ENCODE measurements around the gene TNFRSF18. TPM values are rescaled to one million over a fixed set of nuclear protein-coding genes. Genes with fewer than 3 reads are reported as not detected.
A peak's percentile ranks its signal among the peaks of the same experiment; 100 is the strongest.

The TNFRSF18 gene
- total RNA-seq, 1 donor from 2014 or later = 3.0 TPM

DNA sequence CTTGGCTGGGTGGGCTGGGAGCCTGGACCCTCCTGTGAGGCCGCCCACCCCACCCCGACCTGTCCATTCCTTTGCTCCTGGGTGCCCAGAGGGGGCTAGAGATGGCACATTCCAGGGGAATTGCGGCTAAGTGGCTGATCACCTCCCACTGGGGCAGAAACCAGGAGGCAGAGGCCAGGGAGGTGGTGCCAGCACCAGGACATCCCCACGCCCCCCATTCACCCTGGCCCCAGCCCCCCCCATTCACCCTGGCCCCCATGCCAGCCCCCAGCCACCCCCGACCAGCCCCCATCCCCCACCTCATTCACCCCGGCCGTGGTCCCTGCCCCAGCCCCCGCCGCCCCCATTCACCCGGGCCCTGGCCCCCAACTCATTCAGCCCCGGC lies 33.9 kb upstream of the TNFRSF18 start:
- Mint-ChIP-seq H3K9me3 (ENCODE audit: unreplicated experiment) (no peaks in the 10 kb centered on the region), H3K36me3 (ENCODE audit: unreplicated experiment) (no peaks in the 10 kb centered on the region), H3K27me3 (ENCODE audit: unreplicated experiment) (peaks cover 2% of the 10 kb centered on the region), H3K4me3 (ENCODE audit: unreplicated experiment) (no peak overlapping the region), H3K27ac (ENCODE audit: unreplicated experiment) (no peak overlapping the region), H3K4me1 (ENCODE audit: low read depth, unreplicated experiment) (peaks cover 2% of the 10 kb centered on the region)
- DNase-seq = no peak
- TF ChIP-seq, protein P1, sequence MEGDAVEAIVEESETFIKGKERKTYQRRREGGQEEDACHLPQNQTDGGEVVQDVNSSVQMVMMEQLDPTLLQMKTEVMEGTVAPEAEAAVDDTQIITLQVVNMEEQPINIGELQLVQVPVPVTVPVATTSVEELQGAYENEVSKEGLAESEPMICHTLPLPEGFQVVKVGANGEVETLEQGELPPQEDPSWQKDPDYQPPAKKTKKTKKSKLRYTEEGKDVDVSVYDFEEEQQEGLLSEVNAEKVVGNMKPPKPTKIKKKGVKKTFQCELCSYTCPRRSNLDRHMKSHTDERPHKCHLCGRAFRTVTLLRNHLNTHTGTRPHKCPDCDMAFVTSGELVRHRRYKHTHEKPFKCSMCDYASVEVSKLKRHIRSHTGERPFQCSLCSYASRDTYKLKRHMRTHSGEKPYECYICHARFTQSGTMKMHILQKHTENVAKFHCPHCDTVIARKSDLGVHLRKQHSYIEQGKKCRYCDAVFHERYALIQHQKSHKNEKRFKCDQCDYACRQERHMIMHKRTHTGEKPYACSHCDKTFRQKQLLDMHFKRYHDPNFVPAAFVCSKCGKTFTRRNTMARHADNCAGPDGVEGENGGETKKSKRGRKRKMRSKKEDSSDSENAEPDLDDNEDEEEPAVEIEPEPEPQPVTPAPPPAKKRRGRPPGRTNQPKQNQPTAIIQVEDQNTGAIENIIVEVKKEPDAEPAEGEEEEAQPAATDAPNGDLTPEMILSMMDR (IDR thresholded peaks at IDR 0.05; ENCODE audit: partially characterized antibody, unreplicated experiment) = no peak

DNA sequence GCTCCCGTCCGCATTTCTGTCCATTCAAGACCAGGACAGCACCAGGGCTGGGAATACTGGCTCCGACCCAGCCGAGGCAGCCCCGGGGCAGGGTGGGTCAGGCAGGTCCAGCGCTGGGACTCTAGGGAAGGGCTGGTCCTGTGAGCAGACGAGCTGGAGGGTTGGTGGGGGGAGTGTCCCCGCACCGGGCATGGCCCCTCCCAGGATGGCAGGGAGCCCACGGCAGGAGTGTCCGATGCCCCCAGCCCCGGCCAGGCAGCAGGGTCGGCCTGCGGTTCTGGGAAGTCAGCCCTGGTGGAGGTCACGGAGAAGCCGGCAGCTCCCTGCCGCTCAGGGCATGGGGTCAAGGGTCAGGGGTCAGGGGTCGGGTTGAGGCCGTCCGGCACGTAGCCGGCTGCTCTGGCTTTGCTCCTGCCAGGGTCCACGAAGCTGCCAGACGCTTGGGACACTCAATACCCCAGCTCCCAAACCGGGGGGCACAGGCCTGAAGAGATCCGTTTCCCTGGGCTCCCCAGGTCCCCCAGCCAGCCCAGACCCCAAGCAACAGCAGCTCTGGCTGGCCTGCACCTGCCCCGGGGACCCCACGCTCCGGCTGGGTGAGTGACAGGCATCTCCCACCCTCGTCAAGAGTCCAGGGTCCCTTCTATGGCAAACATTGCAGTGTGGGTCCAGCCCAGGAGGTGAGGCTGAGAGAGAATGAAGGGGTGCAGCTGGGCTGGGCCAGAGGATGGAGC lies 33.4 kb upstream of the TNFRSF18 start:
- Mint-ChIP-seq H3K27me3 (ENCODE audit: unreplicated experiment) (peaks cover 2% of the 10 kb centered on the region), H3K36me3 (ENCODE audit: unreplicated experiment) (no peaks in the 10 kb centered on the region), H3K4me3 (ENCODE audit: unreplicated experiment) (no peak overlapping the region), H3K9me3 (ENCODE audit: unreplicated experiment) (no peaks in the 10 kb centered on the region), H3K27ac (ENCODE audit: unreplicated experiment) (no peak overlapping the region), H3K4me1 (ENCODE audit: low read depth, unreplicated experiment) (peaks cover 2% of the 10 kb centered on the region)
- DNase-seq = peak; percentile 58
- TF ChIP-seq, protein P1 (IDR thresholded peaks at IDR 0.05; ENCODE audit: partially characterized antibody, unreplicated experiment) = no peak

- Mint-ChIP-seq H3K36me3 (ENCODE audit: unreplicated experiment) (peaks cover under 1% of the 10 kb centered on the region), H3K4me3 (ENCODE audit: unreplicated experiment) (no peak overlapping the region), H3K4me1 (ENCODE audit: low read depth, unreplicated experiment) (peaks cover 4% of the 10 kb centered on the region), H3K27me3 (ENCODE audit: unreplicated experiment) (peaks cover 5% of the 10 kb centered on the region), H3K9me3 (ENCODE audit: unreplicated experiment) (peaks cover under 1% of the 10 kb centered on the region), H3K27ac (ENCODE audit: unreplicated experiment) (no peak overlapping the region)
- TF ChIP-seq, protein P1 (IDR thresholded peaks at IDR 0.05; ENCODE audit: partially characterized antibody, unreplicated experiment) = no peak
- DNase-seq = no peak
Observed at GRCh38 chr1:1239227-1239613, 32.8 kb upstream of the TNFRSF18 start.

DNA sequence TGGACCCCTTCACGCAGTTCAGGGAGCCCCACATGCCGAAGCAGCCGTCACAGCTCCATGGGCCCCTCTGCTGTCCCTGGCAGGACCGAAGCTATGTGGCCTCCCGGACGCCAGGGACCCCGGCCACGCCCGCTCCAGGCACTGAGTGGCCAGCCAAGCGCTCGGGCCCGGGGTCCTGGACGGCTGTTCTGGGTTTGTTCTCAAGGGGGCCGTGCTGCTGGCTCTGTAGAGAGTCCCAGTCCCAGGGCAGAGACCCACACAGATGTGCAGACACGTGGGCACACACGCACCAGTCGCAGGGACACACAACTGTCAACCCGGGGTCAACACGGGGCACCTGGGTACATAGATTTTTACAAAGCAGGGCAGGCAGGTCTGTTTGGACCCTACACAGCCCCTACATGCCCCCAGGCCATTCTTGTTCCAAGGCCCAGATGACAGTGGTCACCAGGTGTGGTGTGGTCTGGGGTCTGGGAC lies 32.3 kb upstream of the TNFRSF18 start:
- H3K4me1 Mint-ChIP-seq (ENCODE audit: low read depth, unreplicated experiment) = peaks cover 4% of the 10 kb centered on the region
- TF ChIP-seq, protein P1 (IDR thresholded peaks at IDR 0.05; ENCODE audit: partially characterized antibody, unreplicated experiment) = no peak
- H3K4me3 Mint-ChIP-seq (ENCODE audit: unreplicated experiment) = no peak overlapping the region

More for the DNA sequence above, 32.3 kb upstream of the TNFRSF18 start:
- DNase-seq = no peak
- no peak overlapping the region for H3K27ac Mint-ChIP-seq (ENCODE audit: unreplicated experiment)
- H3K36me3 Mint-ChIP-seq (ENCODE audit: unreplicated experiment) = peaks cover 5% of the 10 kb centered on the region
- peaks cover 5% of the 10 kb centered on the region for H3K27me3 Mint-ChIP-seq (ENCODE audit: unreplicated experiment)
- peaks cover 3% of the 10 kb centered on the region for H3K9me3 Mint-ChIP-seq (ENCODE audit: unreplicated experiment)

Measured in glutamatergic neuron (in vitro differentiated cells).